T-helper 2 cell treated with Interferon-gamma antibody and Interleukin-4, amounts not matched to agents 5 μg/mL and 100 μg/mL, for 36 hours (primary cell): Measurements from ENCODE around the gene SLC2A4RG.
A peak's percentile ranks its signal among the peaks of the same experiment; 100 is the strongest.

Experiments used
- DNase-seq: peaks from one replicate; pipeline ENCODE4 v3.0.0; 2021; ENCODE audit warnings: low spot score
- H3K27ac Mint-ChIP-seq: one replicate; pipeline ENCODE4 v1.8.0; 2021; ENCODE audit warnings: mild to moderate bottlenecking, mixed read lengths
- H3K27me3 Mint-ChIP-seq: one replicate; pipeline ENCODE4 v1.8.0; 2021; ENCODE audit warnings: low read depth, mixed read lengths
- H3K36me3 Mint-ChIP-seq: one replicate; pipeline ENCODE4 v1.8.0; 2021; ENCODE audit warnings: low read depth, mixed read lengths
- H3K4me1 Mint-ChIP-seq: one replicate; pipeline ENCODE4 v1.8.0; 2021; ENCODE audit warnings: low read depth, mixed read lengths
- H3K4me3 Mint-ChIP-seq: one replicate; pipeline ENCODE4 v1.8.0; 2022; ENCODE audit warnings: mild to moderate bottlenecking, moderate library complexity, mixed read lengths
- H3K9me3 Mint-ChIP-seq: one replicate; pipeline ENCODE4 v1.8.0; 2021; ENCODE audit warnings: mixed read lengths

Gene SLC2A4RG

DNA sequence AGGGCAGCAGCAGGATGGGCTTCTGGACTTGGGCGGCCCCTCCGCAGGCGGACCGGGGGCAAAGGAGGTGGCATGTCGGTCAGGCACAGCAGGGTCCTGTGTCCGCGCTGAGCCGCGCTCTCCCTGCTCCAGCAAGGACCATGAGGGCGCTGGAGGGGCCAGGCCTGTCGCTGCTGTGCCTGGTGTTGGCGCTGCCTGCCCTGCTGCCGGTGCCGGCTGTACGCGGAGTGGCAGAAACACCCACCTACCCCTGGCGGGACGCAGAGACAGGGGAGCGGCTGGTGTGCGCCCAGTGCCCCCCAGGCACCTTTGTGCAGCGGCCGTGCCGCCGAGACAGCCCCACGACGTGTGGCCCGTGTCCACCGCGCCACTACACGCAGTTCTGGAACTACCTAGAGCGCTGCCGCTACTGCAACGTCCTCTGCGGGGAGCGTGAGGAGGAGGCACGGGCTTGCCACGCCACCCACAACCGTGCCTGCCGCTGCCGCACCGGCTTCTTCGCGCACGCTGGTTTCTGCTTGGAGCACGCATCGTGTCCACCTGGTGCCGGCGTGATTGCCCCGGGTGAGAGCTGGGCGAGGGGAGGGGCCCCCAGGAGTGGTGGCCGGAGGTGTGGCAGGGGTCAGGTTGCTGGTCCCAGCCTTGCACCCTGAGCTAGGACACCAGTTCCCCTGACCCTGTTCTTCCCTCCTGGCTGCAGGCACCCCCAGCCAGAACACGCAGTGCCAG, 42.8 kb upstream of the SLC2A4RG start, which contains the start of gene TNFRSF6B:
Gene TNFRSF6B (plus strand): TSS at position 25 of the 729 bp plus-strand sequence. CDS start 116 bp downstream, at position 141.
- no peak for DNase-seq
- H3K27me3 Mint-ChIP-seq = peaks cover 2% of the 10 kb centered on the region
- H3K4me3 Mint-ChIP-seq = no peak within 1 kb of the TSS
- peaks cover 9% of the 10 kb centered on the region for H3K36me3 Mint-ChIP-seq
- H3K27ac Mint-ChIP-seq = peak within 1 kb of the TSS; percentile 36
- H3K4me1 Mint-ChIP-seq = no peaks in the 10 kb centered on the region
- no peaks in the 10 kb centered on the region for H3K9me3 Mint-ChIP-seq

DNA sequence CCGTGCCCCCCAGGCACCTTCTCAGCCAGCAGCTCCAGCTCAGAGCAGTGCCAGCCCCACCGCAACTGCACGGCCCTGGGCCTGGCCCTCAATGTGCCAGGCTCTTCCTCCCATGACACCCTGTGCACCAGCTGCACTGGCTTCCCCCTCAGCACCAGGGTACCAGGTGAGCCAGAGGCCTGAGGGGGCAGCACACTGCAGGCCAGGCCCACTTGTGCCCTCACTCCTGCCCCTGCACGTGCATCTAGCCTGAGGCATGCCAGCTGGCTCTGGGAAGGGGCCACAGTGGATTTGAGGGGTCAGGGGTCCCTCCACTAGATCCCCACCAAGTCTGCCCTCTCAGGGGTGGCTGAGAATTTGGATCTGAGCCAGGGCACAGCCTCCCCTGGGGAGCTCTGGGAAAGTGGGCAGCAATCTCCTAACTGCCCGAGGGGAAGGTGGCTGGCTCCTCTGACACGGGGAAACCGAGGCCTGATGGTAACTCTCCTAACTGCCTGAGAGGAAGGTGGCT, 42.2 kb upstream of the SLC2A4RG start:
- Mint-ChIP-seq H3K9me3 (no peaks in the 10 kb centered on the region), H3K4me3 (no peak overlapping the region), H3K27me3 (peaks cover 2% of the 10 kb centered on the region), H3K27ac (peak overlapping the region; percentile 36), H3K4me1 (no peaks in the 10 kb centered on the region), H3K36me3 (peaks cover 7% of the 10 kb centered on the region)
- DNase-seq = no peak

DNA sequence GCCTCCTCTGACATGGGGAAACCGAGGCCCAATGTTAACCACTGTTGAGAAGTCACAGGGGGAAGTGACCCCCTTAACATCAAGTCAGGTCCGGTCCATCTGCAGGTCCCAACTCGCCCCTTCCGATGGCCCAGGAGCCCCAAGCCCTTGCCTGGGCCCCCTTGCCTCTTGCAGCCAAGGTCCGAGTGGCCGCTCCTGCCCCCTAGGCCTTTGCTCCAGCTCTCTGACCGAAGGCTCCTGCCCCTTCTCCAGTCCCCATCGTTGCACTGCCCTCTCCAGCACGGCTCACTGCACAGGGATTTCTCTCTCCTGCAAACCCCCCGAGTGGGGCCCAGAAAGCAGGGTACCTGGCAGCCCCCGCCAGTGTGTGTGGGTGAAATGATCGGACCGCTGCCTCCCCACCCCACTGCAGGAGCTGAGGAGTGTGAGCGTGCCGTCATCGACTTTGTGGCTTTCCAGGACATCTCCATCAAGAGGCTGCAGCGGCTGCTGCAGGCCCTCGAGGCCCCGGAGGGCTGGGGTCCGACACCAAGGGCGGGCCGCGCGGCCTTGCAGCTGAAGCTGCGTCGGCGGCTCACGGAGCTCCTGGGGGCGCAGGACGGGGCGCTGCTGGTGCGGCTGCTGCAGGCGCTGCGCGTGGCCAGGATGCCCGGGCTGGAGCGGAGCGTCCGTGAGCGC, 41.6 kb upstream of the SLC2A4RG start:
- no peak overlapping the region for H3K27ac Mint-ChIP-seq
- no peak overlapping the region for H3K4me3 Mint-ChIP-seq

DNA sequence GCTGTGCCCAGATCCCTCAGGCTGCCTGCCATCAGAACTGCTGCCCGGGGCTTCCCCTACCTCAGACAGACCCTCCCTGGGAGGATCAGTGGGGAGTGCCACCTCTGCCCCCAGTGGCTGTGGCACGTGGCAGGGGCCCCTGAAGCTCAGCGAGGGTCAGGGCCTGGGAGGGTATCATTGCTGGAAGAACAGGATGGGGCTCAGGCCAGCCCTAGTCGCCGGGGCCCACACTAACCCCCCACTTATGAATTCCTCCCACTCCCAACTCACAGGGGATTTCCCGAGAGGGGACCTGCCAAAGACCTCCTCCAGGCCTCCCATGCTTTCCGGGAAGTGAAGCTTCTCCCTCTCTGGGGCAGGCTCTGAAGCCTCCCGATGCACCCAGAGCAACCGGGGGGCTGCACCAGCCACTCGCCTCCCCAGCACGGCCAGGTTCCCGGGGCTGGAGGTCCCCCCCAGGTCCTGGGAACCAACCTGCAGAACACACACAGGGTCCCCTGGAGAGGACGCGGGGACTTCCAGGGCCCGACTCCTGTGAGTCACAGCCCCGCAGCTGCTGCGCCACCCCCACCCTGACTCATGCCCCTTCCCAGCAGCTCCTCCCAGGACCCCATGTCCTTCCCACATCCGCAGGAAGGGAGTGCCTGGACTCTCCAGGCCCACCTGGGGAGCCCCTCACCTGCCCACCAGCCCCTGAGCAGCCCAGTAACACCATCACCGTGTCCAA, 40.7 kb upstream of the SLC2A4RG start:
- Mint-ChIP-seq H3K9me3 (no peaks in the 10 kb centered on the region), H3K27ac (no peak overlapping the region), H3K36me3 (peaks cover 2% of the 10 kb centered on the region), H3K4me1 (no peaks in the 10 kb centered on the region), H3K27me3 (no peaks in the 10 kb centered on the region), H3K4me3 (no peak overlapping the region)
- peak; percentile 50 for DNase-seq

More for the DNA sequence above, 41.6 kb upstream of the SLC2A4RG start:
- no peak for DNase-seq
- H3K27me3 Mint-ChIP-seq = peaks cover 2% of the 10 kb centered on the region
- no peaks in the 10 kb centered on the region for H3K4me1 Mint-ChIP-seq
- peaks cover 5% of the 10 kb centered on the region for H3K36me3 Mint-ChIP-seq
- no peaks in the 10 kb centered on the region for H3K9me3 Mint-ChIP-seq

DNA sequence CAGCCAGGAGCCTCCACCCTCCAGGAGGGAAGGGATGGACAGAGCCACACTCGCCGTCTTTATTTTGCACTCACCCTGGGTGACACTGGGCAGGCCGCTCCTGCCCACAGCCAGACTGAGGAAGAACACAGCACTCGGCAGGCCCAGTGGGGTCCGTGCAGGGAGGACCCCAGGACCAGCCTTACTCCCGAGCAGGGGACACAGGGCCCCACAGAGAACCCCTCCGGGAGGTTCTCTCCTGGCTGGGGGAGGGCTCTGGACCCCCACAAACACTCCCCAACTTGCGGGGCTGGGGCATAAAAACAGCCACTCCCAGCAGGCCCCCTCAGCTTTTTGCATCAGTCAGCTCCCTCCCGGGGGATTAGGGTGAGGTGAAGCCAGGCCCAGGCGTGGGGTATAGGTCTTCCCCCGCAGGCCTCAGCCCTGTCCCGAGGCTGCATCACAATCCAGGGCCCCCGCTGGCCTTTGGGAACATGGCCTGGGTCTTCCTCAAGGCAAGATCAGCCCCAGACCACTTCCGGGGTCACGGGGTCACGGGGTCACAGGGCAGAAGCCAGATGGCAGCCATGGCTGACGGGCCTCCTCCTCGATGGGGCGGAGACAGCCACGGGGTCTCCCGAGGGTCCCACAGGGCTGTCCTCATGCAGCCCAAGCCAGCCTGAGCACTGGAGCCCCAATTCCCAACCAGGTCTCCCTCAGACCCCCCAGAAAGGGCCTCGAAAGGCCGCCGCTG, 39.9 kb upstream of the SLC2A4RG start:
- H3K9me3 Mint-ChIP-seq = no peaks in the 10 kb centered on the region

DNA sequence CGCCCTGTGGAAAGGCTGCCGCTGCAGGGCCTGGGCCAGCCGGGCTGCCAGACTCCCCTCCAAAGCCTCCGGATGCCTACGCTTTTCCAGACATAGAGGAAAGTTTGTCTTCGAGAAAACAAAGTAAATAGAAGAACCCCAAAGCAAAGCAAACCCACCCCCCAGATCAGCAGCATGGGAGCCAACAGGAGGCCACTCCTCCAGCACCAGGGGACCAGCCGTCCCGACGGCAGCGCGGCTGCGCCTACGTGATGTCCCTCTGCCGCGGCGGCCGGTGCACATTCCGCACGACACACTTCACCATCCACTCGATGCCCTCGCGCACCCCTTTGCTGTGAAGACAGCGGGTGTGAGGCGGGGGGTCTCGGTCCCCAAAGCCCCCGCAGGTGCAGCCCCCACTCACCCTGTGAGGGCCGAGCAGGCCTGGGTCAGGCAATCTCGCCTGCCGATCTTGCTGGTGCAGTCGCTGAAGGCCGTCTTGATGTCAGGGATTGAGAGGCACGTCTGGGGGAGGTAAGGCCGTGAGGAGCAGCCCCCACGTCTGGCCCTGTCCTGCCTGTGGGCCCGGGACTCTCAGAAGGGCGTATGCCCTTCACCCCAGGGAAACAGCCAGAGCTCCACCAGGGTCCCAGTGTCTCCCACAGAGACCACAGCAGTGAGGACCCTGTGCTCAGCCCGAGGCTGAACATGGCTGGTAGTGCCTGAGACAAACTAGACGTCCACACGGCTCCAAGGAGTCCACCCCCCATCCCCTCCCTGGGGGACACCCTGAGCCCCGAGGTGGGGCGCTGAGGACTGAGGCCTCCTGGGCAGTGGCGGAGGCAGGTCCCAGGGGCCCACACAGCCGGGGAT, 39.2 kb upstream of the SLC2A4RG start:
- DNase-seq = no peak
- Mint-ChIP-seq H3K4me1 (peaks cover 3% of the 10 kb centered on the region), H3K4me3 (no peak overlapping the region), H3K27ac (no peak overlapping the region), H3K36me3 (peaks cover 7% of the 10 kb centered on the region), H3K9me3 (no peaks in the 10 kb centered on the region), H3K27me3 (no peaks in the 10 kb centered on the region)

More for the DNA sequence above, 39.9 kb upstream of the SLC2A4RG start:
- Mint-ChIP-seq H3K4me1 (no peaks in the 10 kb centered on the region), H3K27ac (no peak overlapping the region), H3K27me3 (no peaks in the 10 kb centered on the region), H3K36me3 (no peaks in the 10 kb centered on the region), H3K4me3 (no peak overlapping the region)
- DNase-seq = no peak

DNA sequence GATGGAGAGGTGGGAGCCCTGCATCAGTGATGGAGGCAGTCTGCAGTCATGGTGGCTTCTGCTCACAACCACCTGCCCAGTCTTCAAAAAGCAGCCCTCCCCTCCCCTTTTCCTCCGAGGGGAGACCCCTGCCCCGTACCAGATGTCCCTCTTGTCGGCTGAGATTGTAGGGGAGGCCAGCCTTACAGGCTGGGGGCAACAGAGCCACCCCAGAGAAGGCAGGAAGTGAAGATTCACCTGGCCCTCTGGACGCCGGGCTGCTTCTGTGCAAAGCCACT, 38.6 kb upstream of the SLC2A4RG start:
- Mint-ChIP-seq H3K4me3 (no peak overlapping the region), H3K4me1 (peaks cover 8% of the 10 kb centered on the region), H3K27me3 (no peaks in the 10 kb centered on the region), H3K27ac (no peak overlapping the region), H3K36me3 (peaks cover 12% of the 10 kb centered on the region), H3K9me3 (no peaks in the 10 kb centered on the region)
- no peak for DNase-seq

DNA sequence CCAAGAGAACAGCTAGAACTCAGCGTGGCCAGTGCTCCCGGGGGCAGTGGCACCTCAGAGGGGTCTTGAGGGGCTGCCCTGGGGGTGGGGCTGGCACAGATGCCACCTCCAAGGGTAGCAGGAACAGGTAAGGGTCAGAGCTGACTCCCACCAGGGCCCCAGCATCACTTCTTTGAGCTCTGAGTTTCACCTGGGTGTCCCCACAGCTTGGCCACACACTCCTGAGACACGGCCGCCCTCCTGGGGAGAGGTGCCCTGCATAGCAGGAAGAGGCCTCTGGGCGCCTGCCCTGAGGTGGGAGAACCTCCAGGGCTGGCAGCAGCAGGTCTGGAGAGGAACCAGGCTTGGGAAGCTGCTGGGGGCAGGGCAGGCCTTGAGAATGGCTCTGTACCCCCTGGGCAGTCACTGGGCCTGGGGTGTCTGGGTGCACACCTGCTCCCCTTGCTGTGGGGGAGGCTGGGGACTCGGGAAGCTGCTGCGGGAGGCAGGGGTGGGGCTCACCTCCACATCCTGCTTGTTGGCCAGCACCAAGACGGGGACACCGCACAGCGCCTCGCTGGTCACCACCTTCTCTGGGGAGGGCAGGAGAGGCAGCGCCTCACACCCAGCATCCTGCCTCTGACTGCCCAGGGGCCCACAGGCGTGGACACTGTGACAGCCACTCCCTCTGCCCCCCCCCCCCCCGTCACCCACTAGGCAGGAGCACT, 38.1 kb upstream of the SLC2A4RG start:
- H3K36me3 Mint-ChIP-seq = peaks cover 17% of the 10 kb centered on the region
- H3K9me3 Mint-ChIP-seq = no peaks in the 10 kb centered on the region
- no peaks in the 10 kb centered on the region for H3K27me3 Mint-ChIP-seq
- DNase-seq = no peak
- H3K27ac Mint-ChIP-seq = no peak overlapping the region
- H3K4me1 Mint-ChIP-seq = peaks cover 11% of the 10 kb centered on the region
- no peak overlapping the region for H3K4me3 Mint-ChIP-seq

DNA sequence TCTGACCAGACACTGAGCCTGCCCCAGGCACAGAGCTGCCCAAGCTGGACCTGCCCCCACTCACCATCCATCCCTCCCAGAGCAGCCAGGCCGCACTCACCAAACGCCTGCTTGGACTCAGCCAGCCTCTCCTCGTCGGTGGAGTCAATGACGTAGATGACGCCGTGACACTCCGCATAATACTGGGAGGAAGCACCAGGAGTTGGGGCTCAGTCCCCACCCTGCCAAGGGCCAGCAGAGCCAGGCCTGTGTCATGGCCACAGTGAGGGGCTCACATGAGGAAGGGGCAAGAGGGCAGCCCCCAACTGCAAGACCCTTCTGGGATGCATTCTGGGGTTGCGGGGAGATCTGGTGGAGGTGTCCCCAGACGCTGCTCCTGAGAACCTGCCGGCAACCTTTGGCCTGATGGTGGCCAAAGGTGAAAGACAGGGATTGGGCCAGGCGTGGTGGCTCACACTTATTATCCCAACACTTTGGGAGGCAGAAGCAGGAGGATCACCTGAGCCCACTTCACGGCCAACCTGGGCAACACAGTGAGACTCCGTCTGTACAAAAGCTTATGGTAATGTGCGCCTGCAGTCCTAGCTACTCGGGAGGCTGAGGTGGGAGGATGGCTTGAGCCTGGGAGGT, 37.4 kb upstream of the SLC2A4RG start:
- H3K27ac Mint-ChIP-seq = no peak overlapping the region

DNA sequence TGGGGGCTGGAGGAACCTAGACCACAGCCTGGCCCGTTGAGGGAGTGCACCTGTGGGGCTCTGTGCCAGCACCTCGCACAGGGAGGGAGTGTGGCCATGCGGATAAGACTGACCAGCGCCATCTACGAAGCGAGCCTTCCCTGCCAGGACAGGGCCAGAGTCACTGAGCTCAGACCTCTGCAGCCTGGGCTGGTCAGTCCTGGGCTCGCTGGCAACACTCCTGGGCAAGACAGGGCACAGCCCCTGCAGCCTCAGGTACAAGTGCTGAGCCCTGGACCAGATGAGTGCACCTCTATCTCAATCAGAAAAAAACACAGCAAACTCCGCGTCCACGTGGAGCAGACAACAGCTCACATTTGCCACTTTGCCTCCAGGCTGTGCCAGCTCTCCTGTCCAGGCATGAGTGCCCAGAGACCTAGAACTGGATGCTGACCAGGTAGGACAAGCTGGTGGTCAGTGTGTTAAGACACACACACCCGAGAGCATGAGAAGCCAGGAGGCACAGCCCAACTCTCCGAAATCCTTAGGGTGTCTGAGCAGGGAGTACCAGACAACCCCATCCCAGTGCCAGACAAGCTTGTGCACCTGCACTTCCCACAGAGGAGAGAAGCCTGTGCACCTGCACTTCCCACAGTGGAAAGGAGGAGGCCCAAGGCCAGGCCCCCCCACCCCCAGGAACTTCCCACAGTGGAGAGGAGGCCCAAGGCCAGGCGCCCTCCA, 36.7 kb upstream of the SLC2A4RG start:
- Mint-ChIP-seq H3K36me3 (peaks cover 24% of the 10 kb centered on the region), H3K27ac (no peak overlapping the region), H3K4me1 (peaks cover 18% of the 10 kb centered on the region), H3K27me3 (no peaks in the 10 kb centered on the region), H3K4me3 (no peak overlapping the region), H3K9me3 (no peaks in the 10 kb centered on the region)
- no peak for DNase-seq

More for the DNA sequence above, 37.4 kb upstream of the SLC2A4RG start:
- H3K4me3 Mint-ChIP-seq = no peak overlapping the region
- H3K36me3 Mint-ChIP-seq = peaks cover 24% of the 10 kb centered on the region
- H3K9me3 Mint-ChIP-seq = no peaks in the 10 kb centered on the region
- H3K4me1 Mint-ChIP-seq = peaks cover 18% of the 10 kb centered on the region
- H3K27me3 Mint-ChIP-seq = no peaks in the 10 kb centered on the region
- DNase-seq = no peak

DNA sequence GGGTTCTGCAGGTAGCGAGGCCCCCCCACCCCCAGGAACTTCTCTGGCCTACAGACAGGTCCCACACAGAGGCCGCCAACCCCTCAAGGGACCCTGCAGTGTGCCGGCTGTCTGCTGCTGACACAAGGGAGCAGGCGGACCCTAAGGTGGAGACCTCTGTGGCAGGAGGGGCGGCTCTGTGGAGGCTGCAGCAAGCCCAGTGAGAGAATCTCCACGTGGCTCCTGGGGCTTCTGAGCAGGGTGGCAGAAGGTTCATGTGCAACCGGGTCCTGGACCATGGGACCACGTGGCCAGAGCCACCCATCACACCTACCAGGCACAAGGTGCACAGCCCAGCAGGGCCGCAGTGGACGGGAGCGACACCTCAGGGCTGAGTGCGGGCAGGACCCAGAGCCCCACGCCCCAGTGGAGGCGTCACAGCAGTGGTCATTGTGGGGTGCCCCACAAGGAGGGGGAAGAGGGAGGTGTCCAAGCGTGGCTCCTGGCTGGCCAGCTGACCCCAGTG, 36.1 kb upstream of the SLC2A4RG start:
- peaks cover 27% of the 10 kb centered on the region for H3K36me3 Mint-ChIP-seq
- no peak overlapping the region for H3K27ac Mint-ChIP-seq
- H3K4me3 Mint-ChIP-seq = no peak overlapping the region
- H3K4me1 Mint-ChIP-seq = peaks cover 19% of the 10 kb centered on the region
- H3K9me3 Mint-ChIP-seq = no peaks in the 10 kb centered on the region
- no peak for DNase-seq
- H3K27me3 Mint-ChIP-seq = no peaks in the 10 kb centered on the region
